HT1080 (cell line): ENCODE measurements around the gene IGFN1. TPM values are rescaled to one million over a fixed set of nuclear protein-coding genes. Genes with fewer than 3 reads are reported as not detected.

Experiments
- DNase-seq: peaks from one replicate; pipeline ENCODE4 v3.0.0-alpha.2; 2015; ENCODE audit warnings: low read depth
- polyA plus RNA-seq, 2 experiments: library from polyadenylated mRNA; depleted of rRNA; stranded (reverse); fragments of >200 nt; gene quantifications; 2 replicates each; pipeline ENCODE4 v1.2.3, GENCODE V29; 2015
- total RNA-seq: library from RNA; depleted of rRNA; stranded (reverse); fragments of >200 nt; shearing (Covaris generic); gene quantifications from 2 replicates; pipeline ENCODE4 v1.2.3, GENCODE V29; 2014; rRNA removed

The IGFN1 gene
- total RNA-seq: 0.14 and 0.17 TPM in 2 replicates
- 0.02 and 0.10 TPM in 2 replicates for polyA plus RNA-seq (2015; cell fraction: cytosol; rRNA removed)
- 0.32 and 0.61 TPM in 2 replicates for polyA plus RNA-seq (2015; cell fraction: nucleus; rRNA removed)

- DNase-seq: no peak
Measured at GRCh38 chr1:201190624-201191051, at the start of gene IGFN1. Gene IGFN1, plus strand, starts transcription at chr1:201190824. Its CDS starts 2,470 bp downstream, at chr1:201193294.

GRCh38 chr1:201140941-201141260 is 49.7 kb upstream of the IGFN1 start:
- DNase-seq: no peak

GRCh38 chr1:201141418-201141817 is 49.2 kb upstream of the IGFN1 start:
- no peak for DNase-seq

GRCh38 chr1:201142011-201142848 is 48.4 kb upstream of the IGFN1 start:
- DNase-seq: no peak

GRCh38 chr1:201142849-201143725 is 47.5 kb upstream of the IGFN1 start:
- DNase-seq: no peak

- DNase-seq: no peak
Measured at GRCh38 chr1:201143726-201144635, 46.6 kb upstream of the IGFN1 start.

GRCh38 chr1:201144701-201145100 is 45.9 kb upstream of the IGFN1 start:
- no peak for DNase-seq

- no peak for DNase-seq
Measured at GRCh38 chr1:201145132-201145531, 45.5 kb upstream of the IGFN1 start.

- no peak for DNase-seq
Measured at GRCh38 chr1:201145816-201146215, 44.8 kb upstream of the IGFN1 start.

- DNase-seq: no peak
Measured at GRCh38 chr1:201146626-201147390, 43.8 kb upstream of the IGFN1 start.

GRCh38 chr1:201147396-201148015 is 43.1 kb upstream of the IGFN1 start:
- no peak for DNase-seq

- peak; percentile 39 for DNase-seq
Measured at GRCh38 chr1:201149400-201149799, 41.2 kb upstream of the IGFN1 start.

GRCh38 chr1:201153474-201154388 is 36.9 kb upstream of the IGFN1 start:
- no peak for DNase-seq

GRCh38 chr1:201154389-201155165 is 36.0 kb upstream of the IGFN1 start, which contains the start of gene TMEM9:
Gene TMEM9, minus strand, starts transcription at chr1:201154474. Its CDS starts 551 bp downstream, at chr1:201153923.
- peak; percentile 91 for DNase-seq

GRCh38 chr1:201155354-201155753 is 35.3 kb upstream of the IGFN1 start:
- no peak for DNase-seq

- DNase-seq: no peak
Measured at GRCh38 chr1:201156346-201156745, 34.3 kb upstream of the IGFN1 start.

GRCh38 chr1:201156819-201157218 is 33.8 kb upstream of the IGFN1 start:
- DNase-seq: no peak

GRCh38 chr1:201157949-201158348 is 32.7 kb upstream of the IGFN1 start:
- no peak for DNase-seq
